Heart left ventricle (tissue), 16 donors: Measurements from ENCODE around the gene SPSB1. TPM values are rescaled to one million over a fixed set of nuclear protein-coding genes. Genes with fewer than 3 reads are reported as not detected.
A peak's percentile ranks its signal among the peaks of the same experiment; 100 is the strongest.
"Not testable (repeated sequence)": the region's sequence is repeated elsewhere in the genome, so short reads cannot be mapped to it uniquely, and the experiment has no call there.

Source experiments
- ATAC-seq, 4 donors: fragments of 200-7000 bp; cut with Tn5 transposase; one replicate each; pipeline ENCODE4 v1.9.1; 2020 to 2022; ENCODE audit warnings: moderate library complexity in 4 of 4, mild to moderate bottlenecking in 3 of 4, moderate number of reproducible peaks in 1 of 4
- DNase-seq, 5 donors: peaks; one replicate each; pipeline ENCODE4 v3.0.0-alpha.2; 2020
- H3K27ac ChIP-seq, 12 donors: fragments of 200-600 bp; sonication (generic) in 4 of 12; one replicate each; pipeline versions ENCODE4 v1.5.0 to v1.8.0; 2016 to 2022; ENCODE audit warnings: mild to moderate bottlenecking in 2 of 12
- H3K27me3 ChIP-seq, 9 donors: fragments of 200-600 bp; sonication (generic) in 2 of 9; one replicate each; pipeline versions ENCODE4 v1.5.1 to v1.8.0; 2016 to 2022; ENCODE audit warnings: mild to moderate bottlenecking in 3 of 9
- H3K36me3 ChIP-seq, 9 donors: fragments of 200-600 bp; sonication (generic) in 2 of 9; one replicate each; pipeline versions ENCODE4 v1.5.0 to v1.8.0; 2018 to 2022; ENCODE audit warnings: mild to moderate bottlenecking in 2 of 9
- H3K4me1 ChIP-seq, 12 donors: fragments of 200-600 bp; sonication (generic) in 4 of 12; one replicate each; pipeline versions ENCODE4 v1.5.0 to v1.8.0; 2016 to 2022; ENCODE audit warnings: mild to moderate bottlenecking in 3 of 12
- H3K4me3 ChIP-seq, 12 donors: fragments of 200-600 bp; sonication (generic) in 4 of 12; one replicate each; pipeline versions ENCODE4 v1.5.0 to v1.8.0; 2017 to 2022; ENCODE audit warnings: mild to moderate bottlenecking in 9 of 12, moderate library complexity in 4 of 12
- H3K9me3 ChIP-seq, 12 donors: fragments of 200-600 bp; sonication (generic) in 4 of 12; one replicate each; pipeline versions ENCODE4 v1.5.0 to v1.8.0; 2016 to 2022; ENCODE audit warnings: mild to moderate bottlenecking in 1 of 12
- CTCF ChIP-seq, 12 donors: fragments of 200-600 bp; sonication (generic) in 4 of 12; IDR thresholded peaks; one replicate each; pipeline versions ENCODE4 v1.5.0 to v1.8.0; 2018 to 2022; ENCODE audit warnings: antibody characterized with exemption in 12 of 12, mild to moderate bottlenecking in 5 of 12
- POLR2A ChIP-seq, 2 donors: fragments of 450-650 bp; IDR thresholded peaks; one replicate each; pipeline ENCODE4 v1.6.1; 2017; ENCODE audit warnings: antibody characterized with exemption in 2 of 2, mild to moderate bottlenecking in 2 of 2, moderate library complexity in 2 of 2
- WGBS, 4 donors: extraction: QIAGEN DNeasy Blood & Tissue Kit in 2 of 4; methylation state at CpG; one replicate each; pipeline versions ENCODE4 v1.1.5 to v1.1.7; 2013 to 2018; 5-methylcytosine and 5-hydroxymethylcytosine counted together
- intact Hi-C, 10 donors: fragments of 100-400 bp; cut with DNase I; formaldehyde crosslinking; loops; one replicate each; pipeline versions ENCODE4 v1.11.1 to v1.14.2; 2022
- polyA plus RNA-seq, 2 donors: library from polyadenylated mRNA; stranded (reverse); fragments of 200-250 nt; gene quantifications; one replicate each; pipeline ENCODE4 v1.2.3, GENCODE V29; 2013
- total RNA-seq, 9 donors: library from RNA; depleted of rRNA in 2 of 9; stranded (reverse); fragments of >200 nt in 2 of 9; fragmentation: NEBNext Ultra II Directional in 3 of 9; extraction: Animal tissue kit (Norgen Biotek cat#: 25700) in 3 of 9; gene quantifications; one replicate each; pipeline versions ENCODE4 v1.1.0 to v1.2.4, GENCODE V29; 2016 to 2023
- donor health status: ischemic (EF 13 %, LVEDD 7.1; RV severe dilation, severe dysfunction).
- donor health status: healthy with polysubstance abuse.
- donor health status: DM: no; HTN: yes; CAD: no.
- donor health status: DM: no; HTN: no; CAD: no.
- donor health status: ischemic (EF 25% LVEDD 6.9; RV normal size, moderate dysfunction).
- donor health status: ischemic (EF 25% LVEDD 5.7; RV mildly dilated, moderate dysfunction).
- donor health status: healthy.
- donor health status: DM: yes; HTN: yes; CAD: no.
- donor health status: ischemic (EF 35%, LVEDD 5.7; RV mildly dilated, moderate dysfunction).
- donor health status: nonischemic (EF 11% LVEDD 7.7; RV severe dilation, severe dysfunction).
- donor health status: DM: yes; HTN: yes; CAD: no.
- donor health status: PGD.
- donor health status: ischemic (EF 29% LVEDD 5.4; RV normal size, mild dysfunction).
- donor health status: nonischemic (EF 23%, LVEDD 6.1; RV moderate dilation, normal function).

SPSB1 gene
- total and polyA plus RNA-seq, 11 donors: 7.0 to 27.2 (median 9.2) TPM

GRCh38 chr1:9384128-9384527, 91.4 kb downstream of the SPSB1 start:
- 48 to 70% (median 57%) methylated on average over 5 to 7 of the region's 7 CpGs for WGBS, 4 donors
- peak overlapping the region in 9 of 12 donors; percentile 47 to 85 (median 70) for H3K27ac ChIP-seq
- ATAC-seq: peak in 2 of 4 donors; percentile 4 to 18
- TF ChIP-seq CTCF (IDR thresholded peaks at IDR 0.05) (no peak), POLR2A (IDR thresholded peaks at IDR 0.05) (no peak)
- no peak for DNase-seq
- H3K27me3 ChIP-seq: no peaks in the 10 kb centered on the region
- intact Hi-C loops: loop anchor here in 4 of 10 donors (2.0 to 10.0 kb wide), 3 partner anchors 61 to 92 kb away; partner anchors contain the start of gene SPSB1 (in 2 of the 4)
- H3K36me3 ChIP-seq: no peaks in the 10 kb centered on the region
- H3K4me3 ChIP-seq: no peak overlapping the region
- H3K9me3 ChIP-seq: no peaks in the 10 kb centered on the region
- peaks cover 0 to 32% (median 19%) of the 10 kb centered on the region in 12 donors for H3K4me1 ChIP-seq

GRCh38 chr1:9384751-9385245, 92.1 kb downstream of the SPSB1 start:
- Histone ChIP-seq H3K4me1 (peaks cover 0 to 32% (median 19%) of the 10 kb centered on the region in 12 donors), H3K27me3 (no peaks in the 10 kb centered on the region), H3K27ac (peak overlapping the region in 9 of 12 donors; percentile 47 to 85 (median 70)), H3K9me3 (no peaks in the 10 kb centered on the region), H3K36me3 (no peaks in the 10 kb centered on the region), H3K4me3 (no peak overlapping the region)
- ATAC-seq: peak; percentile 95 to 97 (median 96)
- TF ChIP-seq POLR2A (IDR thresholded peaks at IDR 0.05) (no peak), CTCF (IDR thresholded peaks at IDR 0.05) (peak in 2 of 12 donors; percentile 17 to 24)
- 32 to 52% (median 40%) methylated on average over 14 to 18 of the region's 18 CpGs for WGBS, 4 donors
- intact Hi-C loops: loop anchor here in 4 of 10 donors (2.0 to 10.0 kb wide), 3 partner anchors 60 to 92 kb away; partner anchors contain the start of gene SPSB1 (in 2 of the 4)
- DNase-seq: peak; percentile 74 to 88 (median 83)

GRCh38 chr1:9385392-9385791, 92.7 kb downstream of the SPSB1 start:
- Histone ChIP-seq H3K4me1 (peaks cover 0 to 32% (median 19%) of the 10 kb centered on the region in 12 donors), H3K27ac (peak overlapping the region in 9 of 12 donors; percentile 47 to 85 (median 69))
- intact Hi-C loops: loop anchor here in 3 of 10 donors (2.0 to 10.0 kb wide), 2 partner anchors 59 to 63 kb away; no protein-coding TSS in a partner anchor

GRCh38 chr1:9385801-9386573, 93.3 kb downstream of the SPSB1 start:
- no peaks in the 10 kb centered on the region for H3K27me3 ChIP-seq
- no peaks in the 10 kb centered on the region for H3K9me3 ChIP-seq
- H3K27ac ChIP-seq: peak overlapping the region in 4 of 12 donors; percentile 67 to 79 (median 70)
- H3K4me1 ChIP-seq: peaks cover 0 to 32% (median 19%) of the 10 kb centered on the region in 12 donors
- H3K36me3 ChIP-seq: no peaks in the 10 kb centered on the region
- DNase-seq (no peak), ATAC-seq (peak in 1 of 4 donors; percentile 3)
- intact Hi-C loops: loop anchor here in 3 of 10 donors (2.0 to 10.0 kb wide), 2 partner anchors 59 to 63 kb away; no protein-coding TSS in a partner anchor
- 86 to 91% (median 89%) methylated on average over 20 of the region's 20 CpGs for WGBS, 4 donors
- no peak overlapping the region for H3K4me3 ChIP-seq
- TF ChIP-seq POLR2A (IDR thresholded peaks at IDR 0.05): no peak
- TF ChIP-seq CTCF (IDR thresholded peaks at IDR 0.05): no peak

More at GRCh38 chr1:9385392-9385791, 92.7 kb downstream of the SPSB1 start:
- not testable (repeated sequence) for ATAC-seq, H3K36me3 ChIP-seq, H3K4me3 ChIP-seq, H3K9me3 ChIP-seq, H3K27me3 ChIP-seq, DNase-seq
- 88 to 94% (median 90%) methylated on average over 10 of the region's 10 CpGs for WGBS, 4 donors
